SW 1271 (cell line): Measurements from ENCODE around the gene SPOPL.
"Not testable (repeated sequence)": the region's sequence is repeated elsewhere in the genome, so short reads cannot be mapped to it uniquely, and the experiment has no call there.

Experiments
- DNase-seq, 2 experiments: peaks; one replicate each; lab custom pipeline; 2025; lab: John Stamatoyannopoulos, UW

The SPOPL gene

DNA sequence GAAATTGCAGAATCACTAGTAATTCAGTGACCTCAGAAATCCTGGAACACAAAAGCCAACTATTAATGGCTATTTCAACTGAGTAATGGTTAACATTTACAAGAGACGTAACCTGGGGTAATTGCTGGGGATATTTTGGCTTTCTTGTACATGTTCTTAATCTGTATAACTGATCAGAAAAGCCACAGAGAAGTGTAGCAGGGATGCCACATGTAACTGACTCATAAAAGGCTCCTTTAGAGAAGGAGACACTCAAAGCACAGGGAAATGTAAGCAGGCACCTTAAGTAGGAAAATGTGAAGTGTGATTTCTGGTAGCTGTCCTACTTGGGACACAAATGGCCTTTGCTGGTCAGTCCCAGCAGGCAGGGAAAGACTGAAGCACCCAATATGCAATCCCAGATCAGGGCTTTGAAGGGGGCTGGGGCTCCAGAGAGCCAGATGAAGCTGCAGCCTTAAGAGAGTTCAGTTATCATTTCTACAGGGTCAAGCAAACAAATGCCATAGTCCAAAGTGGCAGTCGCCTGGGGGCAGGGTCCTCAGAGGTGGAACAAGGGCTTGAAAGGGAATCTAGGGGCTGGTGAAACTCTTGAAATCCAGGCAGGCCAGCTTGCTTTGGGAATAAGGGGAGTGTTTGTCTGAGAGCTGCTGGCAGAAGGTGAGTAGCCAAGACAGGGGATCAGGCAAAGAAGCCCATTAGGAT is 7.2 kb upstream of the SPOPL start:
- DNase-seq, result no peak

DNA sequence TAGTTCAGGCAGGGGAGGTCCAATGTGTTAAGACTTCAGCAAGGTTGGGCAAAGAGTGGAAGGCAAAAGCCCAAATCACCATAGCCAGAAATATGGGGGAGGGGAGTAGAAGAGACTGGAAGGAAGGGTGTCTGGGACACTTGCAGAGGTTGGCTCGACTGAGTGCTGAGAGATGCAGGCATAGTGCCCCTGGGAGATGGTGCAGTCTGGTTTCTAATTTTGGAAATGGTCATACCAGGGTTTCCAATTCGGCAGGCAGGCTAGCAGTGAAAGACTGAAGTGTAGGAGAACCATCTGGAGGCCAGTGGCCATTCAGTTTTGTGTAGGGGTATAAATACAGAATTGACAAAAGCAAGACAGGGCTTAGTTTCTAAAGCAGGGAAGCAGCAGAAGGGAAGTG is 6.2 kb upstream of the SPOPL start:
- no peak for DNase-seq

DNA sequence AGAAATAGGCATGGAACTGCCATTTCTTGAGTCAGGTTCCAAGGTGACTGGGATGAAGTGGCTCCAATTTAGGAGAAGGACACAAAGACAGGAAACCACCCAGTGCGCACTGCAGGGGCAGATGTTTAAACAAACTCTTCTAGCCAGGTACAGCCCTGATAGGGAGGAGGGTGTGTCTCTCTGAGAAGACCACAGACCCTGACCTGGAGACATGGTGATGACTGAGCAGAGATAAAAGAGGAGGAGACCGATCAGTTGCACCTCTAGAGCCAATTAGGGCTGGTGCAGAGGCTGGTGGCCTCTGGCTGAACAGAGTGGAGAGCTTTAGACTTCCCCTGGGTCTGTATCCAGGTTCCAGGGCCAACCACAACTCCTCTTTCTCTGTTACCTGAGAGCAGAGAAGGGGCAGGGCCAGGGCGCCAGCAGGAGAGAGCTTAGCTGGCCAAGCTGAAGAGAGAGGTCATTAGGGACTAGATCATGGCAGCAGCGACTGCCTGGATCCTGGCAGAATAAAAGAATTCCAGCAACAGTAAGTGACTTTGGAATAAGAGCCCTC is 5.4 kb upstream of the SPOPL start:
- DNase-seq, result no peak

DNA sequence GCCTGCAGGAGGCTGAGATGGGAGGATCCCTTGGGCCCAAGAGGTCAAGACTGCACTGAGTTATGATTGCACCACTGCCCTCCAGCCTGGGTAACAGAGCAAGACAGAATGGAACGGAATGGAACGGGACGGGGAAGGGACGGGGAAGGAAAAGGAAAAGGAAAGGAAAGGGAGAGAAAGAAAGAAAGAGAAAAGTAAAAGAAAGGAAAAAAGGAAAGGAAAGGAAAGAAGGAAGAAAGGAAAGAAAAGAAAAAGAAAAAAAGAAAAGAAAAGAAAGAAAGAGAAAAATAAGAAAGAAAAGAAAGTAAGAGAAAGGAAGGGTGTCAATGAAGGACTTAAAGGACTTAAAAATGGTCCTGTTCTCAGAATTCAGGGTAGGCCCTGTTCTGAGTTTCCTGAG is 4.3 kb upstream of the SPOPL start:
- DNase-seq, result no peak

DNA sequence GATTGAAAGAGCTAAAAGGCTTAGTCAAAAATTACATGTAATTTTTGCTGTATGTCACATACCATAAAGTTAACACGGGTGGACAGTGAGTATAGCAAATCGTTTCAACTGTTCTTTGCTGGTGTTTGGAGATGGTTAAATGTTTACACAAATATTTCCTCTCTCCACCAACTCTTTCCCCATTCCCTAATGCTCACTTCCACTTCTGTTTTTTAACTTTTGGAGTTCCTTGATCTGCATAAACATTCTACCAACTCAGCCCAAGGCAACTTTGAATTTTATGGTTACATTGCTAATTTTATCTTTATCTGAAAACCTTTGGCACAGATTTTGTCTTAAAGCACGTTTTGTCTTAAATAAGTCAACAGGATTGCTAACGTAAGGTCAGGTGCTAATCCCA is 1.9 kb upstream of the SPOPL start:
- DNase-seq, result no peak

DNA sequence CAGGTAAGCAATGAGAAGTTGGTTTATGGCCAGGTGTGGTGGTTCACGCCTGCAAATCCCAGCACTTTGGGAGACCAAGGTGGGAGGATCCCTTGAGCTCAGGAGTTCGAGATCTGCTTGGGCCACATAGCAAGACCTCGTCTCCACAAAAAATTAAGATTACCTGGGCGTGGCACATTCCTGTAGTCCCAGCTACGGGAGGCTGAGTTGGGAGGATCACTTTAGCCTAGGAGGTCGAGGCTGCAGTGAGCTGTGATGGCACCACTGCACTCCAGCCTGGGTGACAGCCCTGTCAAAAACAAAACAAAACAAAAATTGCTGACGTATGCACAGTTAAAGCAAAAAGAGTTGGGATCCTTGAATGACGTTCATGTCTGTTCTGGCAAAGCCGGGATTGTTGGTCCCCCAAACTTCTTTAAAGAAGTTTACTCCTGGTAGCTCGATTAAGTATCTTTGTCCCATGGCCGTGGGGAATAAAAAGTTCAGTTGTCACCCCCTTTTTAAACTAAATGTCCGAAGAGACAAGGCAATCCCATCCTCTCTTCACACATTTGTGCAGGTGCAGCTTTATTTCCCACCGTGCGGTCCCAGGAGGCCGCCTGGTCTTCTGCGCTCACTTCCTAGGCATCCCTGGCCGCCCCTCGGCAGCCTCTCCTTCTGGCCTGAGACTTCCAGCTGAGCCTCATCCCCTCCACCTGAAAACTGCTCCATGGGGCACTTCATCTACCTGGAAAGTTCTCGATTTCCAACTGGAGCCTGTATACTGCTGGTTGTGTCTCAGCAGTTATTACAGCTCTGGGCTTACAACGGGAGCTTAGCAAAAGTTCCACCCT is 762 bp upstream of the SPOPL start:
- DNase-seq, result no peak

DNA sequence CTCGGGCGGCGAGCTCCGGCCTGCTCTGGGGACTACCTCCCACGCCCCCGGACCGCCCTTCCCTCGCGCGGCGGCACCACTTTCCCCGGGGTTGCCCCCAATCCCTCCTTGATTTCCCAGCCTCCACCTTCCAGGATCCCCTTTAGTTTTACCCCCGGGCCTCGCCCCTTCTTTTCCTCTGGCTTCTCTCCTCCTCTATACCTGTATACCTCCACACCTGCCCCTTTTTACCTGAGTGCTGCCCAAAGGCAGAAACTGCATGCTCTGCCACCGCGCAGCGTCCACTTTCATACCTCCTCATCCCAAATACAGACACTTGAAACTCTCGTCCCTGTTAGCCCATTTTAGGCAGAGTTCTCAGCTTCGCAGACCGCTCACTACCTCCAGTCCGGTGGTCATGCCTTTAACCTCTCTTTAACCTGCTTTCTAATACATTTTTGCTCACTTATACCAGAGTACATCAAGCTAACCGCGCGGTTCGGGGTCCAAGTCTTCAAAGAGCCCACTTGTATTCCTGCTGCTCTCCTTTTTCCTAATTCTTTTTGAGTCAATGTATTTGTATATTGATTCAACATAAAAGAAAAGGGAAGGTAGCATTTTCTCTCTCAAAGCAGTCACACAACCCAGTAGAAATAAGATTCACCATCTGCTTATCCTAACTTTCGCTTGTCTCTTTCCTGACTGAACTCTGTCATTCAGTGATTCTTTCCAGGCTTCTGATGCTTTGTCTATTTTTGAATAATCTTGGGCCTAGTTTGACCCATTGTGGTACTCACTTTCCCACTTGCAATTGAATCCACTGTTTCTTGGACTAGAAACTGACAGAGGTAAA is 901 bp downstream of the SPOPL start:
- DNase-seq, result peak in 1 of 2 experiments; percentile 25

DNA sequence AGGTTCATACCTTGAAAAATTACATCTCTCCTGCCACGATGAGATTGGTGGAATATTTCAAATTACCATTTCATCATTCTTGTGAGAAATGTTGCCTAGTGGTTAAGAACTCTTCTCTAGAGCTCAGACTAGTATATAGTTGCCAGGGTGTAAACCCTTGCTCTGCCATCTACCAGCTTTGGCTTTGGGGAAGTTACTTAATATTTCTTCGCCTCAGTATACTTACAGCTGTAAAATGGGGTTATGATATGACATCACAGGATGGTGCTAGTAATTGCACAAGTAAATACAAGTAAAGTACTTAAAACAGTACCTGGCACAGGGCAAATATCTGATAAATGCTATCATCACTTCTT is 1.5 kb downstream of the SPOPL start:
- peak in 1 of 2 experiments; percentile 6 for DNase-seq

DNA sequence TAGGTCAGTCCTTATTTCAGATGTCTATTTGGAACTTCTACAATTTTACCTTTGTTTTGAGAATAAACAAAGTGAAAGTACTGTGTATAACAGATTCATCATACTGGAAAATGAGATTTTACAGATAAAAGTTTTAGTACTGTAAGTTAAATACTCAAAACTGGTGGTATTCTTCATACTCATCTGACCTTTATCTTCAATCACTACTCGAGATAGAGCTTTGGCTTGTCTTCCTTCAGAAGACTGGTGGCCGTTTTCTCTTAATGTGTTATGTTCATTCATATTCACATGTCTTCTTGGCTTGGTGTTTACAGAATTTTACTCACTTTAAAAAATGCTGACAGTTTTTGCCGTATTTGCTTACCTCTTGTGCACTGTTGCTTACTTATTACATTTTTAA is 2.1 kb downstream of the SPOPL start:
- DNase-seq, result no peak

DNA sequence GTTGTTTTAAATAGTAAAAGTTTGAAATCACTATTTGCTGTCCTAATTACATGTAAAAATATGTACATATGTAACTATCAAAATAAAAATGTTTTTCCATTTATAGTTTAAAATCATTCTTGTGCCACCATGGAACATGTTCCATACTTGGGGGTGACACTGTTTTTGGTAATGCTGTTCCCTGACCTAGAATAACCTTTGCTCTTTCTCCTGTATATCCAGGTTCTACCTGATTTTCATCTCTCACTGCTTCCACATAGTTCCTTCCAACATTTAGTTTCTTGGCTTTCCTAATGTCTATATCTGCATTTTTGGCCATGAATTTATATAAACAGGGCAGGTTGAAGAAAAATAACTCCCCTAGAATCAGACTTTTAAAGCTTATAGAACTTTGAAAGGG is 2.5 kb downstream of the SPOPL start:
- no peak for DNase-seq

DNA sequence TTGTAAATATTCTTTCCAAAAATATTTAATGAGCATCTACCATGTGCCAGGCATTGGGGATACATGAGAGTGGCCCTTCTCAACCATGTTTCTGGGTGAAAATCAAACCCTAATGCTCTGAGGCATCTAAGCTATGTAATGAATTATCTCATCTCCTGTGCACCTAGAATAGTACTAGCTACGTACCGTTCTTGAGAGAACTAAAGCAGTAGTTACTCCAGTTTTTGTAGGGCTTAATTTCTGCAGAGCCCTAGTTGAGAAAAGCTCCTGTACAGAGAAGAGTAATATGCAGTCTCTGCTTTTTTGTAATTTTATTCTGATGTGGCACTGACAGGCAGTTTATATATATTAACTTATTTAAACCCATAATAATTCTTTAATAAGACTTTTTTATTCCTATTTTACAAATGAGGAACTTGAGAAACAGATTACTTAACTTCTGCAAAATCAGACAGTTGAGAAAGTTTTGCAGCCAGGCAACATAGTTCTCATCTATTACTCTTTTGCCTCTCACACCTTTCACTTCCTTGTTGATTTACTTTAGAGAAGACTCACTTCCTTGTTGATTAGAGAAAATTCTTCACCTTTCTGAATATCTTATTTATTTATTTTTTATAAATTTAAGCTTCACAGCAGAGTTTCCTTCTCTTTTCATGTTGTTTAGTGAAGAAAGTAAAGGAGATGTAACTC is 3.1 kb downstream of the SPOPL start:
- DNase-seq, result no peak

DNA sequence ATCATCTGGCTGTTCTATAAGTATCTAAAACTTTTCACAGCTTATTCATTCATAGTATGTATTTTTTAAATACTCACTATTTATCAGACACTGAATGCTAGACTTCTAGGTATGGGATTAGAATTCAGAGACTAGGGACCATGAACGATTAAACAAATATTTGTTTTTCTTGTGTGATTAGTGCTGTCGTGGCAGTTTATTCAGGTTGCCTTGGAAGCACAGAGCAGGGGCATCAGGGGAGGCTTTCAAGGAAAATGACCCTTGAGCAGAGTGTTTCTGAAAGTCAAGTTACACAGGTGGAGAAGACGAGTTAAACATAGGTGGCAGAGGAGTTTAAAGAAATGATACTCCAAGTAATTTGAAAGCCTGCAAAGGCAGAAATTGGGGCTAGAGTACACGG is 5.7 kb downstream of the SPOPL start:
- no peak for DNase-seq

DNA sequence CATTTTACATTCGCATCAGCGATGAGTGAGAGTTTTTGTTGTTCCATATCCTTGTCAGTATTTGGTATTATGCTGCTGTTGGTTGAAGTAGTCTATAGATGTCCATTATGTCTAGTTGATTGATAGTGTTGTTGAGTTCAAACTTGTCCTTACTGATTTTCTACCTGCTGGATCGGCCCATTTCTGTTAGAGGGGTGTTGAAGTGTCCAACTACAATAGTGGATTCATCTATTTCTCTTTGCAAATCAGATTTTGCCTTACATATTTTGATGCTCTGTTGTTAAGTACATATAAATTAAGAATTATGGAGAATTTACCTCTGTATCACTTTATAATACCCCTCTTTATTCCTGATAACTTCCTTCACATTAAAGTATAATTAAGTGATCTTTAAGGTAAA is 8.7 kb downstream of the SPOPL start:
- no peak for DNase-seq

DNA sequence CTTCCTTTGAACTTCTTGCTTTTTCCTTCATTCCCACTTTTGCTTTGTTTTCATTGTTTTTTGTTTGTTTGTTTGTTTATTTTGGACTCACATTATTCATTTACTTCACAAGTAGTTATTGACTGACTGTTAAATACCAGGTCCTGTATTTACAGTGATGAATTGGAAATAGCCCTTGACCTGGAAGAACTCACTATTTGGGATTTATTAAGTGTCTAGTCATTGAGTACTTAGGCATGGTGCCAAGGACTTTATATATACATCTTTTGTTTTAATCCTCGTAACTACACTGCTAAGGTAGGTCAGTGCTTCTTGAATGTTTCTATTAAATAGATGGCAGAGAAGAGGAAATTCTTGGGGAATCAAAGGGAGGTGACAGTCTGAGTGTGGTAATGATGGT is 11.1 kb downstream of the SPOPL start:
- DNase-seq, result no peak

DNA sequence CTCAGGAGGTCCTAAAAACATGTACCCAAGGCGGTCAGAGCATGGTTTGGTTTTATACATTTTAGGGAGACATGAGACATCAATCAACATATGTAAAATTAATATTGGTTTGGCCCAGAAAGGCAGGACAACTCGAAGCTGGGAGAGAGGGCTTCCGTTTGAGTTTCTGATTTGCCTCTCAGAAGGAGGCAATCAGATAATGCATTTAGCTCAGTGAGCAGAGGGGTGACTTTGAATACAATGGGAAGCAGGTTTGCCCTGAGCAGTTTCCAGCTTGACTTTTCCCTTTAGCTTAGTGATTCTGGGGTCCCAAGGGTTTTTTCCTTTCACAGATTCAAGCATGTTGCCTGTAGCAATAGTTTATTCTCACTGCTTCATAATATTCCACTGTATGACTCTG is 12.6 kb downstream of the SPOPL start:
- no peak for DNase-seq

DNA sequence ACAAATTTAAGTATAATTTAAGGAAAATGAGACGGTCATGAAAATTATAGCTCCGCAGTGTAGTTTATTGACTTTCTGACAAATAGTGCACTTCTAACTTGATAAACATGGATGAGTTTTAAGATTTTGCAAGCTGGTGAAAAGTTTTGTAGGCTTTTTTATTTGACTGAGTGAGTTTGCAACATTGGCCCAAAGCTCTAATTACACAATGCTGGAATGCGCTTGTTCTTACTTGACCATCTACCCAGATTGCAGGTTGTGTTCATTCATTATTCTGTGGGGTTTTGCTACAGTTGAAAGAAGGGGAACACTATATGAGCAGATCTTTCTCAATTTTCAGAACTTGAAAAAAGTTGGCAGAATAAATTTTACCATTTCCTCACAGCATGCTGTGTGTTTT is 13.5 kb downstream of the SPOPL start:
- no peak for DNase-seq

DNA sequence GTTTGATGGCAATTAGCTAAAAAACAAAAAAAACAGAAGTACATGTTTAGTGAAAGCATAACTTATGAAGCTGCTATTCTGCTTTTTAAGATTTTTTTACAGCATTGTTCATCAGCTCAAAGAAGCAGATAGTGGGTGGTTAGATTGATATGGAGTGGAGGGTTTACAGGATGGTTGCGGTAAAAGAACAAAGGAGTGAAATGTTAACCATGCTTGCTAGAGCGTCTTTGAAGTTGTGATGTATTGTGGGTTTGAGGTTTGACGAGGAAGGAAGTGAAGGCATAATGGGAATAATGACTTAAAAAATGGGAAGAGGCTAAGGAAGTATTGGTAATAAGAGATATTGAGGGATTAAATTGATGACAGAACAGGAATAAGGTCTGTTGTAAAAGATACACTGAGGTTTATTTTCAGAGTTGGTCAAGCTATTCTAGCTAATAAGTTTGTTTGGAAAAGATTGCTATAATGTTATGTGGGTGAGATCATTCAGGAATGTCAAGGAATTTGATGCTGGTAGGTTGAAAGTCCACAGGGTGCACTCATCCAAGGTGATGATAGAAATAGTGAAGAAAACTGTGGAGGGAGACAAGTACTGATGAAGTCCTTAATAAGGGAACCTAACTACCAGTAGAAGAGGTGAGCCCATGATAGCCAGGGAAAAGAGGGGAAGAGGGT is 14.6 kb downstream of the SPOPL start:
- DNase-seq, result peak in 1 of 2 experiments; percentile 5

DNA sequence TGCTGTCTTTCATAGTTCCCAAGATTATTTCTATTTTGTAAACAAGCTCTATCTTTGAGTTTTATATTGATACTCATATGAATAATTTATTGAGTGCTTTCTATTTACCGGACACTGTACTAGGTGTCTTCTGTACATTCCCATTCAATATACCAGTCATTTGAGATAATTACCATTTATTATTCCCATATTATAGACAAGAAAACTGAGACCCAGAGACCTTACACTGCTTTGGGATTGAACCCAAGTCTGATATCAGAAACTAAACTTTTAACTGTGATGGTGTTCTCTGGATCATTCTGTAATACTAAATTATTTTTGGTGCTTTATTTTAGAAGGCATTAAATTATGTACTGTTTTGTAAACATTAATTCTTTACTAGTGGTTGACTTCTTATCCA is 17.3 kb downstream of the SPOPL start:
- no peak for DNase-seq

DNA sequence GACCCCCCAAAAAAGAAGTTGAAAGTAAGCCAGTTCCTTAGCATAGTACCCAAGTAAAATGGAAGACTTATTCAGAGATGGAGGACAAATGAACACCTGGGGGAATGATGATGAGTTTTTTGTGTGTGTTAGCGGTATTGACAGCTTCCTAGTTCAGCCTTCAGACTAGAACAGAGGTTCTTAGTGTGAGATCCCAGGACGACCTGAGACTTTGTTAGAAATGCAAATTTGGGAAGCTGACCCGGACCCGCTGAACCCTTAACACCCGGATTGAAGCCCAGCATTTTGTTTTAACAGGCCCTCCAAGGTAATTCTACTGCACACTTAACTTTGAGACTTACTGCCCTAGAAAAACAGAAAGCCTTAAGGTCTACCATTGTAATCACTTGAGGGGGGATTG is 20.3 kb downstream of the SPOPL start:
- no peak for DNase-seq

DNA sequence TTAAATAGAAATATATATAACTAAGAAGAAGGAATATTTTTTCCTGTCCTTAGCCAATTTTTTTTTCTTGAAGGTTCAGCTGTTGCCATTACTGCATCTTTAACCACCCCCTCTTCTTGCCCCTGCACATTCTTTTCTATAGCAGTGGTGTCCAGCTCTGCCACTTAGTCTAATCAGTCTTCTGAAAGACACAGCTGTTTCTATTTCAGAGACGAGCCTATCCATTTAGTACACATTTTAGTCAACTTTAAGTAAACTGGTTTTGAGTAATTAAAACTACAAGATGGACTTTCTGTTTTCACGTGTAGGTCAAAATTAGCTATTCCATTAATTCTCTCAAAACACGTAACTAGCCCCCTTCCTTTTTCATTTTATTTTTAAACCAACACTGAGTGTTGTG is 21.0 kb downstream of the SPOPL start:
- no peak for DNase-seq

DNA sequence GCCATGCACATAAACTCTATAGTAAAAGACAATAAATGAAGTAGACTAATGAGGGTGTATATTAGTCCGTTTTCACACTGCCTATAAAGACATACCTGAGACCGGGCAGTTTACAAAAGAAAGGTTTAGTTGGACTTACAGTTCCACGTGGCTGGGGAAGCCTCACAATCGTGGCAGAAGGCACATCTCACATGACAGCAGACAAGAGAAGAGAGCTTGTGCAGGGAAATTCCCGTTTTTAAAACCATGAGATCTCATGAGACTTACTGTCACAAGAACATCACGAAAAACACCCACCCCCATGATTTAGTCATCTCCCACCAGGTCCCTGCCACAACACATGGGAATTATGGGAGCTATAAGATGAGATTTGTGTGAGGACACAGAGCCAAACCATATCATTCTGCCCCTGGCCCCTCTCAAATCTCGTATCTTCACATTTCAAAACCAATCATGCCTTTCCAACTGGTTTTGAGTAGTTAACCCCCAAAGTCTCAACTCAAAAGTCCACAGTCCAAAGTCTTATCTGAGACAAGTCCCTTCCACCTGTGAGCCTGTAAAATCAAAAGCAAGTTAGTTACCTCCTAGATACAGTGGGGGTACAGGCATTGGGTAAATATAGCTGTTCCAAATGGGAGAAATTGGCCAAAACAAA is 21.6 kb downstream of the SPOPL start:
- DNase-seq, result not testable (repeated sequence)
